ENCODE results near the gene GDPD3. TPM values are rescaled to one million over a fixed set of nuclear protein-coding genes. Genes with fewer than 3 reads are reported as not detected.
A peak's percentile ranks its signal among the peaks of the same experiment; 100 is the strongest.

Gene GDPD3
- total and polyA plus RNA-seq, 2 of the 13 experiments (the other 11 are each of a cell fraction or from before 2014, with no cell fraction given) = 18.7 to 20.6 TPM

GRCh38 chr16:30069611-30070462 lies 43.5 kb downstream of the GDPD3 start (continued):
- TF ChIP-seq CEBPZ (IDR thresholded peaks at IDR 0.05; ENCODE audit: low read length) (no peak), ZBTB44 (CRISPR knock-in tag; IDR thresholded peaks at IDR 0.05) (no peak), SAFB2 (CRISPR knock-in tag; IDR thresholded peaks at IDR 0.05; ENCODE audit: borderline replicate concordance, low read depth) (peak; percentile 42; the same call in 1 of the 2 replicates), NRL (CRISPR knock-in tag; IDR thresholded peaks at IDR 0.05; ENCODE audit: borderline replicate concordance) (no peak), HIC2 (CRISPR knock-in tag; IDR thresholded peaks at IDR 0.05; ENCODE audit: low read depth) (no peak), ZNF572 (CRISPR knock-in tag; IDR thresholded peaks at IDR 0.05) (0 out of 2 replicates have a peak, but pooled peaks have one; percentile 14), ZNF879 (CRISPR knock-in tag; IDR thresholded peaks at IDR 0.05) (no peak), TEAD2 (CRISPR knock-in tag; IDR thresholded peaks at IDR 0.05) (no peak), ZNF530 (CRISPR knock-in tag; IDR thresholded peaks at IDR 0.05; ENCODE audit: low read depth) (no peak), ZNF235 (CRISPR knock-in tag; IDR thresholded peaks at IDR 0.05; ENCODE audit: borderline replicate concordance) (0 out of 2 replicates have a peak, but pooled peaks have one; percentile 29), ZBTB25 (CRISPR knock-in tag; IDR thresholded peaks at IDR 0.05) (no peak), HNRNPLL (IDR thresholded peaks at IDR 0.05; ENCODE audit: low read depth, low read length, poor library complexity, severe bottlenecking) (peak; percentile 28), MAZ (IDR thresholded peaks at IDR 0.05; ENCODE audit: borderline replicate concordance, low read depth, low read length) (no peak), MAZ (CRISPR knock-in tag; IDR thresholded peaks at IDR 0.05; ENCODE audit: low read depth) (no peak), MYC (CRISPR knock-in tag; IDR thresholded peaks at IDR 0.05; ENCODE audit: borderline replicate concordance) (0 out of 2 replicates have a peak, but pooled peaks have one; percentile 16), ZNF580 (CRISPR knock-in tag; IDR thresholded peaks at IDR 0.05; ENCODE audit: borderline replicate concordance, low read depth) (0 out of 2 replicates have a peak, but pooled peaks have one; percentile 15), RARA (CRISPR knock-in tag; IDR thresholded peaks at IDR 0.05) (no peak), ZSCAN21 (CRISPR knock-in tag; IDR thresholded peaks at IDR 0.05; ENCODE audit: borderline replicate concordance) (no peak; the same call in 1 of the 2 replicates), CREB3 (CRISPR knock-in tag; IDR thresholded peaks at IDR 0.05) (no peak)

Data from HepG2 (cell line).